CD4-positive, alpha-beta T cell treated with Interleukin-1 beta for 1 hour (primary cell): ENCODE results near the gene MEA1.
"Not testable (repeated sequence)": the region's sequence is repeated elsewhere in the genome, so short reads cannot be mapped to it uniquely, and the experiment has no call there.

Experiments used
- DNase-seq, 2 donors: peaks; one replicate each; pipeline ENCODE4 v3.0.0-alpha.2; 2020 to 2022

Gene MEA1

GRCh38 chr6:43013843-43014433 lies at the start of gene MEA1, which contains the start of gene KLHDC3:
Gene MEA1, minus strand, starts transcription at chr6:43013946. Its CDS starts 133 bp downstream, at chr6:43013813.
Gene KLHDC3, plus strand, starts transcription at chr6:43014249. Its CDS starts 2,944 bp downstream, at chr6:43017193.
- DNase-seq: peak; percentile 100

DNA sequence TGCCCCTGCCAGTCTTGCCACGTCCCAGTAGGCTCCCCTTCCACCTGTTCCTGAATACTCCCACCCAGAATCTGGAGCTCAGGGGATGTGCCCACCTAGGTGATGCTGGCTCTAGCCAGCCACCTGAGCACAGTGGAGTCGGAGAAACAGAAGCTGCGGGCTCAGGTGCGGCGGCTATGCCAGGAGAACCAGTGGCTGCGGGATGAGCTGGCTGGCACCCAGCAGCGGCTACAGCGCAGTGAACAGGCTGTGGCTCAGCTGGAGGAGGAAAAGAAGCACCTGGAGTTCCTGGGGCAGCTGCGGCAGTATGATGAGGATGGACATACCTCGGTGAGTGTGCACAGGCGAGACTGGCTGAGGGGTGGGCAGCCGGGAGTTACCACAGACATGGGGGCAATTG lies 49.1 kb upstream of the MEA1 start:
- DNase-seq: no peak

DNA sequence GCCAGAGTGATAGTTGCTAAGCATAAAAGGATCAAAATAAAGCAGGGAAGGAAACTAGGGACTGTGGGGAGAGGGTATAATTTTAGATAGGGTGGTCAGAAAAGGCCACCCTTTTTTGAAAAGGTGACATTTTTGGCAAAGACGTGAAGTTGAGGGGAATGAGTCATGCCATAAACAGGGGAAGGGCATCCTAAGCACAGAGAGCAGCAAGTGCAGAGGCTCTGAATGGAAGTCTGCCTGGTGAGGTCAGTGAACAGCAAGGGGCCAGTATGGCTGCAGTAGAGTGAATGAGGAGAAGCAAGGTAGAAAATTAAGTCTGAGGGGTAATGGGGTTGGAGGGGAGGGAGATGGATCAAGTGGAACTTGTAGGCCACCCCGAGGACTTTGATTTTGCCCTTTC lies 48.1 kb upstream of the MEA1 start:
- no peak for DNase-seq

- DNase-seq: no peak
Measured at GRCh38 chr6:43060755-43061633, 47.2 kb upstream of the MEA1 start.

DNA sequence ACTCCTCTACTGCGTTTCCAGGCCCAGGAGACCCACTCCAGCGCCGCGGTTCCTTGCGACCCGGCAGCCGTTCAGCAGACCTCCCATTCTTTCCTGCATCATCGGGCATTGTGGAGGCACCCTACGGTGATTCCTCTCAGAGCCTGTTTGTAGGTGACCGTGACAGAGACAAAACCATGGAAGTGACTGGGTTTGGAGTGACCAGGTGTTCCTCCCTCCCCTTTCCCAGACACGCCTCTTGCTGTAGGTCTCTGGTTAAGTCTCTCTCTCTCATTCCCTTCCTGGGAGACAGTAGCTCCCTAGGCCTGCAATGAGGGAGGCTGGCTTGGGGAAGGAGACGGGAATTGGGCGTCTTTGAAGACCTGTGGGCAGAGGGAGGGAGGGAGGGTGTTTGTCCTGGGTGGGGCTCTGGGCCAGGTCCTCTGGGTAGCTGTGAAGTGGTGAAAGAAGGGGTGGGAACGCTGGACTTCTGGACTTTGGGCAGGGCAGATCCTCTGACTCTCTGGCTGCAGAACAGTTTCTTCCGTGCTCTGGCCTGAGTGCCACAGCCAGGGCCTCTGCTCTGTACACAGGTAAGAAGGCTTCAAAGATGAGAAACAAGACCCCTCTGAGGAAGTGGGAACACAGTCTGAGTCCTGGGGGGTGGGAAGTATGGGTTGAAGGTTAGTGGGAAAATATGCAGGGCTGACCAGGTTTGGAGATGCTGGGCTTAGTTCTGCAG lies 46.4 kb upstream of the MEA1 start:
- DNase-seq: no peak

- peak; percentile 98 for DNase-seq
Measured at GRCh38 chr6:43059168-43060033, 45.7 kb upstream of the MEA1 start, which contains the start of the genes KLC4 and MRPL2. Gene KLC4, plus strand, starts transcription at chr6:43059631. Its CDS starts 1,705 bp downstream, at chr6:43061336. Gene MRPL2, minus strand, starts transcription at chr6:43059434. Its CDS starts 53 bp downstream, at chr6:43059381.

GRCh38 chr6:43058531-43058930 lies 44.8 kb upstream of the MEA1 start:
- no peak for DNase-seq

- DNase-seq: no peak
Measured at GRCh38 chr6:43055966-43056365, 42.2 kb upstream of the MEA1 start.

DNA sequence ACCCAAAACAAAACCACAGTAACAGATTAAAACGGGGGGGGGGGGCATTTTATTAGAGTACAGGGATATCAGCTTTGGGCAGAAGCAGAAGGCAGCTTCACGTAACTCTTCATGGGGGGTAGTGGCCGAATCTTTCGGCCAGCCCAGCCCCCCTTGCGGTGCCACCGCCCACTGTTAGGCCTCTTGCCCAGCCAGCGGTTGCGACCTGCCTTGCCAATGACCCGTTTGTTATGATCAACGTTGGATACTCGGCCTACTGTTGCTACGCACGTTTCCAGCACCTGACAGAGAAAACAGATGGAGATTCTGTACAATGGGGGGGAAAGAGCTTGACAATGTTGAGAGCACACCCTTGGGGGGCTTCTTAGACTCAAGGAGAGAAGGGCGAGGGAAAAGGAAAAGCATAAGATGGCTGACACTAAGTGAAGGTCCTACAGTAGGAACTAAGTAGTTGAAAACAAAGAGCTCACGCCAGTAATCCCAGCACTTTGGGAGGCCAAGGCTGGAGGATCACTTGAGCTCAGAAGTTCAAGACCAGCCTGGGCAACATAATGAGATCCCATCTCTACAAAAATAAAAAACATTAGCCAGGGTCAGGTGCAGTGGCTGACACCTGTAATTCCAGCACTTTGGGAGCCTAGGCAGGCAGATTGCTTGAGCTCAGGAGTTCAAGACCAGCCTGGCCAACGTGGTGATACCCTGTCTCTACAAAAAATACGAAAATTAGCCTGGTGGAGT lies 40.6 kb upstream of the MEA1 start:
- DNase-seq: no peak

- peak; percentile 88 to 92 for DNase-seq
Measured at GRCh38 chr6:43053545-43054205, 39.9 kb upstream of the MEA1 start, which contains the start of gene CUL7. Gene CUL7, minus strand, starts transcription at chr6:43053851. Its CDS starts 1,063 bp downstream, at chr6:43052788.

DNA sequence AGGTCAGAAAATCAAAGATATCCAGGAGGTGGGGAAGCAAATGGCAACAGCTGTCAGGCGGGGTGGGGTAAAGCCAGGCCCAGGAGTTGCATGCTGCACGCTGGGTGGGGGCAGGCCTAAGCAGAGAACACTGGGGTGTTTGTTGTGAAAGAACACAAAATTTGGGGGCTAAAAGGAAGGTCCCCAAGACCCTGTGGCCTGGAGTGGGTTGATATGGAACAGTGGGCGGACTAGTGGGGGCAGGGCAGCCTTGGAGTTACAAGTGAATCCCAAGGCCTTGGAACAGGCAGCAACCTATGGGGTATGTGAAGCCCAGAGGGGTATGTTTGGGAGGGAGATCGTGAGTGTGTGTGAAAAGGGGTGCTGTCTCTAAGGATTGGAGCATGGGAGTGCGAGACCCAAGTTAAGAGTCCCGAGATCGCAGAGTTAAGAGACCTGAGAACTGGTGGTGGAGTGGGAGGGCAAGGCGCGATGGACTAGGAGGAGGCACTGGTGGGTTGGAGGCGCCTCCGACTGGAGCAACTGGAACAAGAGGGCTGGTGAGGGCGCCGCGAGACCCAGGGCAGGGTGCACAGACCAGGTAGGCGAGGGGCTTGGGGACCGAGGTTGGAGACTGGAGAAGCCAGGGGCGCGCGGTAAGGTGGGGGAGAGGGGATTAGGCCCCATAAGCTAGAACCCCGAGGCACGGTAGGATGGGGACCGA lies 39.2 kb upstream of the MEA1 start:
- peak in 1 of 2 donors; percentile 6 for DNase-seq

DNA sequence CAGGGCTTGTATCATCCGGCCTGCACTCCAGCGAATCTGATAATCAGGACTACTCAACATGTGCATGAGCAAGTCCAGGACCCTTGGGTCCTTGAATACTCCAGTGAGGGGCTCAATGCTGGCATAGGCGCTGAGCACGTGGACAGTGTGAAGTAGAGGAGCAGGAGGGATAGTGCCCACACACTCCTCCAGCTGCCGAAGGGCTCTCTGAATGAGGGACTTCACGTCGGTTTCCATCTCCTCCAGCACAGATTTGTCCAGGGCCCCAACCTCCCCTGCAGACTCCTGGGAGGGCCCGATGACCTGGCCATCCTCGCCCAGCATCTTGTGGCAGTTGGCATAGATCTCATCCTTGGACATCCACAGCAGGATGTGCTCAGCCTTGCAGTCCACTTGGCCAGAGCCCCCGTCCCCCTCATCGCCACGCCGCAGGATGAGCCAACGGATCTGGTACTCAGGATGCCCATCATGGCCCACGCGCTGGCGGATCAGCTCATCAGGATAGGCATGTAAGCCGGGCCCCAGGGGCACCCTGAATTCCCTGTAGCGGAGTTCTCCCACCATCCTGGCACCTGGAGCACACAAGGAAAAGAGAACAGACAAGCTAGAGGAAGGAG lies 38.6 kb upstream of the MEA1 start:
- no peak for DNase-seq

GRCh38 chr6:43050981-43051380 lies 37.2 kb upstream of the MEA1 start:
- DNase-seq: no peak

DNA sequence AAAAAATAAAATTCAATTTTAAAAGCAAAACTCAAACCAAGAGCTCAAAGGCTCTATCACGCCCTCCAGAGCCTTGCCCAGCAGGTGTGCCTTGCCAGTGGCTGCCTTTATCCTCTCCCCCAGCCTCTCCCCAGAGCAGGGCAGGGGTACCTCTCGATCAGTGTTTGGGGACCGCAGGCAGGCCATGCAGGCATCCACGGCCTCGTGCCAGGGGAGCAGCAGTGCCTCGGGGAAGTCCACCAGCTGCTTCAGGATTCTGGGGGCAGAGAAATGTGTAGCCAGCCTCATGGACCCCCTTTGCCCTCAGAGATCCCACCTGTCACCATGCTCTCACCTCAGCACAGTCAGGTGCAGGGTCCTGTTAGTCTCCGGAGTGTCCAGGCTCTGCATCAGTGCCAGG lies 34.3 kb upstream of the MEA1 start:
- no peak for DNase-seq

DNA sequence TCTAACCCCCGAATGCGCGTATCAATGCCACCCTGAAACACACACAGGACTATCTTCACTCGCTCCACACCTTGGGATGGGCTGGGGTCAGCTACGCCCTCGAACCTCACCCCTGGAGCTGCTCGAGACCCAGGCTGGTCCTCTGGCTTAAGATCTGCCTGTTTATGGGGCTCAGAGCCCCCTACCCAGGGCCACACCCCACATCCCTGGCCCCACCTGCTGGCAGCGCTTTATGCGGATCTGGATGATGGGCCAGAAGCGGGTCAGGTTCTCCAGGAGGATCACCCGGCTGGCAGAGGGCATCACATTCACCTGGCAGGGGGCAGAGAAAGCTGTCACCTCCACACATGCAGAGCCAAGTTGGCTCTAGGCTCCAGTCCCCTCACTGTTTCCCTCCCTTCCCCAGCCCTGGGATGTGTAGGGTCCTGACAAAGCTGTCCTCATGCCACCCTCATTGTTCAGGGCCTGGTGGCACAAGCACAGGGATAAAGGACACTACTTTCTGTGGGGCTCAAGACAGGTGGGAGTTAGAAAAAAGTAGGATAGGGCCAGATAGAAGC lies 31.7 kb upstream of the MEA1 start:
- no peak for DNase-seq

- no peak for DNase-seq
Measured at GRCh38 chr6:43043310-43043709, 29.6 kb upstream of the MEA1 start.

DNA sequence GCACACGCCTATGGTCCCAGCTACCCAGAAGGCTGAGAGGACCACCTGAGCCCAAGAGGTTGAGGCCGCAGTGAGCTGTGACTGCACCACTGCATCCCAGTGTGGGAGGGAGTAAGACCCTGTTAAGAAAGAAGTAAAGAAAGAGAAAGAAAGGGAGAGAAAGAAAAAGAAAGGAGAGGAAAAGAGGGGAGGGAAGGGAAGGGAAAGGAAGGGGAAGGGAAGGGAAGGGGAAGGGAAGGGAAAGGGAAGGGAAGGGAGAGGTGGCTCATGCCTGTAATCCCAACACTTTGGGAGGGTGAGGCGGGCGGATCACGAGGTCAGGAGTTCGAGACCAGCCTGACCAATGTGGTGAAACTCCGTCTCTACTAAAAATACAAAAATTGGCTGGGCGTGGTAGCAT lies 27.7 kb upstream of the MEA1 start:
- DNase-seq: not testable (repeated sequence)

DNA sequence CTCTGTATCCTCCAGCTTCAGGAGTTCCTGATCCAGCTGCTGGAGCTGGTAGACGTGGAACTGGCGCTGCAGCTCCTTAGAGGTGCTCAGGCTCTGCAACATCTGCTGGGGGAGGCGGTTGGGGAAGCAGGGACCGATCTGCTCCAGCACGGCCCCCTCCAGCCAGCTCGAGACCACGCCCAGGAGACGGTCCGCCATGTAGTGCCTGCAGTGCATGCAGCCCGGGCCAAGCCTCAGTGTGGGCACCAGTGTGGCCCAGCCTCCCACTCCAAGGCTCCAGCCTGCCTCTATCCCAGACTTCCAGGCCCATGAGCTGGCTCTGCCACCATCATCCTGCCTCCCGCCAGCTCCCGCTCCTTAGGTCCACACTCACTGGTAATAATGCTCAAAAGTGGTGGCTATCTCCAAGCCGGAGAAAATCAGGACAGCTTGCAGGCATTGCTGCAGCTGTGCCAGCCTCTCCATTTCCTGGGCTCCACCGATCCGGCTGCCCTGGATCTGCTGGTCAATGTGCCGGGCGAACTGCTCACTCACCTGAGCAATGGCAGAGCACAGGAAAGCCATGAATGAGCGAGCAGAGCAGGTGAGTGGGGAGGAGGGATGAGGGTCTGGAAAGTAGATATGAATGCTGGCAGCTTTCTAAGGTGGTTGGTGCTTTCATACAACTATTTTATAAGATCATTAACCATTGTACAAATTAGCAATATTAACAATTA lies 27.0 kb upstream of the MEA1 start:
- no peak for DNase-seq

- DNase-seq: no peak
Measured at GRCh38 chr6:43038727-43039126, 25.0 kb upstream of the MEA1 start.
